Measurements from ENCODE around the gene EPHX1. TPM values are rescaled to one million over a fixed set of nuclear protein-coding genes. Genes with fewer than 3 reads are reported as not detected.

The EPHX1 gene
- total RNA-seq, 2 donors from 2014 or later = 57.7 to 66.0 TPM

DNA sequence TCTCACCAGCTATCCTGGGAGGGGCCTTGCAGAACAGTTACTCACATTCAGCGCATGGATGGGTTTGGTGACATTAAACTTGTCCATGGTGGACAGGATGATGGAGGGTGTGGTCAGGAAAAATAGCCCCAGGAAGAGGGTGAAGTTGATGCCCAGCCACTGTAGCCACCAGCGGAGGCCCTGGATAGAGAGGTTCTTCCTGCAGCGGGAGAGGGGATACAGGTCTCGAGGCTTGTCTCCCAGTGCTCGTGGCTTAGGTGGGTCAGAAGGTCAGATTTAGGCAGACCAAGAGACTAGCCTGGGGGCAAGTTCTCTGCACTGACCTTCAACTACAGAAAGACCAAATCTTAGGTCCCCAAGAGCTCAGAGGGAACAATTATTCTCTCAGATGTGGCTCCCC is 49.2 kb downstream of the EPHX1 start:
- DNase-seq (ENCODE audit: low spot score) = no peak
- no peaks in the 10 kb centered on the region for H3K9me3 ChIP-seq
- H3K4me1 ChIP-seq = no peaks in the 10 kb centered on the region
- H3K27ac ChIP-seq = no peak overlapping the region
- H3K4me3 ChIP-seq = no peak overlapping the region
- no peaks in the 10 kb centered on the region for H3K27me3 ChIP-seq
- no peak for TF ChIP-seq CTCF (IDR thresholded peaks at IDR 0.05)
- H3K36me3 ChIP-seq = peaks cover 72% of the 10 kb centered on the region

GRCh38 chr1:225860107-225860506 is 50.2 kb downstream of the EPHX1 start:
- Histone ChIP-seq H3K36me3 (peaks cover 65% of the 10 kb centered on the region), H3K4me3 (no peak overlapping the region), H3K4me1 (no peaks in the 10 kb centered on the region), H3K27ac (no peak overlapping the region), H3K9me3 (no peaks in the 10 kb centered on the region), H3K27me3 (no peaks in the 10 kb centered on the region)
- no peak for TF ChIP-seq CTCF (IDR thresholded peaks at IDR 0.05)
- no peak for DNase-seq (ENCODE audit: low spot score)

DNA sequence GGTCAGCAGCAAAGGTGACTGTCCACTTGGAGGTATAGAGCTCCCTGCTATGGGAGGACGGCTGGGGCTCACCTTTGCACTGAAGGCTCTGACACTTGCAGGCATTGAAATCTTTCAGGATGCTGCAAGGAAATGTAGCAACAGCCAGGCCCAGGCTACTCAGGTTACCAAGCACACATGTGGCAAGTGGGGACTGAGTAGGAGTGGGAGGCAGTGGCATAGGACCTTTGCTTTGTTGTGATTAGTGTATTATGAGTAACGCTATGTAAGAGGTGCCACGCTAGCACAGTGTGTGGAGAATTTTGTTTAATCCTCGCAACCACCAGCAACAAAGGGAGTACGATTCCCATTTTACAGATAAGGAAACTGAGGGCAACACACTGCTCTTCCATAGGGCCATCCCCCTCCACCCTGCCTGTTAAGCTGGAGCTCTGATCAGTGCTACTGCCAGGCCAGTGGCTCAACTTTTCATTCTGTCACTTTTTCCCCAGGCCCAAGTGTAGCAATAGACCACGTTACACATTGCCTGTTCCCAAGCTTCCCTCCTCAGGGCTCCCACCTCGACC is 51.0 kb downstream of the EPHX1 start:
- H3K36me3 ChIP-seq = peaks cover 65% of the 10 kb centered on the region
- DNase-seq (ENCODE audit: low spot score) = no peak
- TF ChIP-seq CTCF (IDR thresholded peaks at IDR 0.05) = no peak
- no peaks in the 10 kb centered on the region for H3K9me3 ChIP-seq
- no peaks in the 10 kb centered on the region for H3K27me3 ChIP-seq
- H3K4me3 ChIP-seq = no peak overlapping the region
- no peaks in the 10 kb centered on the region for H3K4me1 ChIP-seq
- H3K27ac ChIP-seq = no peak overlapping the region

DNA sequence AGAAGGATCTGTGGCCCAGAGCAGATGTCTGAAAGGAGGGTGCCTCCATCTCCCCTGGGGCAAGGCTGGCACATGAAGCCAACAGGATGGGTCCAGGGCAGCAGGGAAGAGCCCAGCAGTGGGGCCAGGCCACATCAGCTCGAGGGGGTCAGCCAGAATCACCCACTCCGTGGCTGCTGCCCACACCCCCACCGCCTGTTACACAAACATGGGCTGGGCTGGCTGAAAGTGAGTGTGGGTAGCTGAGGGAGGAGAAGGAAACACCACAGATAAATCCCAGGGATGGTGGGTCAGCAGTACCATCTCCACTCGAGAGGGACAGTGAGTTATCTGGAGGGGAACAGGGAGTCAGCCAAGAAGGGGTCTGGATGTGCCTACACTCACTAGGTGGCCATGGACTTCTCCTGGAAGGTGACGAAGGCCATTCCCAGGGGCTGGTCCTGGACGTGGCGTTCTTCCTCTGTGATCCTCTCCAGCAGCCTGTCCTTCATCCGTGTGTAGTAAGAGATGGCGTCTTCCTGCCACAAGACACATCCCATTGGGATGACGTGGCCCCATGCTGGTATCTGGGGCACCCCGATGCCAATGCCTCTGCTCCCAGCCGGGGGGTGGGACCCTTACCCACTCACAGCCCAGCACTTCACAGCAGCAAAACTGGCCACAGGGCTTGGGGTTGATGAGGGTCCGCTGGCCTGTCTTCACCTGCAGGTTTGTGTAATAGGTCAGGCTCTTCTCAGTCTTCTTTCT is 52.1 kb downstream of the EPHX1 start:
- Histone ChIP-seq H3K9me3 (no peaks in the 10 kb centered on the region), H3K4me3 (no peak overlapping the region), H3K4me1 (no peaks in the 10 kb centered on the region), H3K27ac (no peak overlapping the region), H3K36me3 (peaks cover 66% of the 10 kb centered on the region), H3K27me3 (no peaks in the 10 kb centered on the region)
- no peak for DNase-seq (ENCODE audit: low spot score)
- no peak for TF ChIP-seq CTCF (IDR thresholded peaks at IDR 0.05)

DNA sequence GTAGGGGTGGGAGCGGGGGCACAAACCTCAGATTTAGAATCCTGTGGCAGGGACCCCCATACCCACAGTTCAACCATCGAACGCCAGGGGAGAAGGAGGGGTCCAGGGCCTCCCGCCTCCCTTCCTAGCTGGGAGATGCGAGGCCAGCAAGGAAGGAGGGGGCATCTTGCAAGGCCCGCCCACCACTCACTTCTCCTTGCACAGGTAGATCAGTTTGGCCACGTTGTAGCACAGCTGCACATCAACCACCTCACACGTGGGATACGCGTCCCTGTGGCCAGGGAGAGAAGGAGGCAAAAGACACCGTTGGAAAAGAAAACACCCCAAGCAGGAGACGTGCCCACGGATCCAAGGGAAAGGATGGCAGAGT is 52.6 kb downstream of the EPHX1 start:
- H3K36me3 ChIP-seq = peaks cover 66% of the 10 kb centered on the region
- no peak for TF ChIP-seq CTCF (IDR thresholded peaks at IDR 0.05)
- no peak overlapping the region for H3K27ac ChIP-seq
- no peaks in the 10 kb centered on the region for H3K27me3 ChIP-seq
- no peak for DNase-seq (ENCODE audit: low spot score)
- no peaks in the 10 kb centered on the region for H3K4me1 ChIP-seq
- H3K4me3 ChIP-seq = no peak overlapping the region
- H3K9me3 ChIP-seq = no peaks in the 10 kb centered on the region

- Histone ChIP-seq H3K9me3 (no peaks in the 10 kb centered on the region), H3K36me3 (peaks cover 71% of the 10 kb centered on the region), H3K4me1 (no peaks in the 10 kb centered on the region), H3K4me3 (no peak overlapping the region), H3K27me3 (no peaks in the 10 kb centered on the region), H3K27ac (no peak overlapping the region)
- no peak for TF ChIP-seq CTCF (IDR thresholded peaks at IDR 0.05)
- no peak for DNase-seq (ENCODE audit: low spot score)
Measured at GRCh38 chr1:225863167-225863566, 53.2 kb downstream of the EPHX1 start.
